A673 (cell line): ENCODE measurements around the gene M1AP. TPM values are rescaled to one million over a fixed set of nuclear protein-coding genes. Genes with fewer than 3 reads are reported as not detected.
A peak's percentile ranks its signal among the peaks of the same experiment; 100 is the strongest.

Experiments used
- BruUV-seq: library from RNA; stranded (reverse); fragments of 400-500 nt; replicated peaks from 2 replicates; lab custom pipeline; 2021; lab: Mats Ljungman, UMichigan
- CTCF ChIA-PET: fragments of 300-600 bp; sonication (Branson Sonifier 250); formaldehyde crosslinking; loops from one replicate; lab custom pipeline; 2022; ENCODE audit warnings: antibody characterized with exemption; lab: Charles Lee
- POLR2A ChIA-PET: fragments of 300-600 bp; sonication (Branson Sonifier 250); formaldehyde crosslinking; loops from one replicate; lab custom pipeline; 2022; ENCODE audit warnings: antibody characterized with exemption; ENCODE audit not compliant: low non-redundant PET; lab: Charles Lee
- DNase-seq: peaks from one replicate; pipeline ENCODE4 v3.0.0-alpha.2; 2015; ENCODE audit warnings: low spot score
- H3K27ac ChIP-seq: fragments of 200-600 bp; sonication (generic); 2 replicates; pipeline ENCODE4 v1.5.1; 2016; ENCODE audit warnings: mixed run types, low read depth, mild to moderate bottlenecking, mixed read lengths, antibody characterized with exemption, low read length; ENCODE audit not compliant: poor library complexity, severe bottlenecking
- H3K27me3 ChIP-seq: fragments of 200-600 bp; sonication (generic); replicated peaks from 2 replicates; pipeline ENCODE4 v1.6.1; 2017; ENCODE audit warnings: mixed run types, low read depth, mild to moderate bottlenecking, mixed read lengths, antibody characterized with exemption, low read length; ENCODE audit not compliant: insufficient read depth, poor library complexity
- H3K36me3 ChIP-seq: fragments of 200-600 bp; sonication (generic); 2 replicates; pipeline ENCODE4 v1.6.1; 2016; ENCODE audit warnings: mixed run types, mild to moderate bottlenecking, mixed read lengths, antibody characterized with exemption, low read length; ENCODE audit not compliant: insufficient read depth, poor library complexity, severe bottlenecking
- H3K4me1 ChIP-seq: fragments of 200-600 bp; sonication (generic); 2 replicates; pipeline ENCODE4 v1.6.1; 2017; ENCODE audit warnings: mixed run types, mild to moderate bottlenecking, mixed read lengths, antibody characterized with exemption, low read length; ENCODE audit not compliant: insufficient read depth, poor library complexity, severe bottlenecking
- H3K4me3 ChIP-seq: fragments of 200-600 bp; sonication (generic); 2 replicates; pipeline ENCODE4 v1.5.1; 2016; ENCODE audit warnings: low read depth, mixed run types, mild to moderate bottlenecking, mixed read lengths, low read length; ENCODE audit not compliant: poor library complexity, severe bottlenecking
- H3K9me3 ChIP-seq: fragments of 200-600 bp; sonication (generic); 2 replicates; pipeline ENCODE4 v1.6.1; 2016; ENCODE audit warnings: mixed run types, low read depth, mild to moderate bottlenecking, mixed read lengths, antibody characterized with exemption, low read length; ENCODE audit not compliant: poor library complexity, severe bottlenecking
- CTCF ChIP-seq: fragments of 300-800, 200-600 bp; sonication (generic); conservative IDR thresholded peaks from 2 replicates; pipeline ENCODE4 v1.5.1; 2017; ENCODE audit warnings: low read depth, mild to moderate bottlenecking, antibody characterized with exemption, low read length, moderate library complexity, mixed read lengths
- EZH2 ChIP-seq: fragments of 200-600 bp; sonication (generic); IDR thresholded peaks from 2 replicates; pipeline ENCODE4 v1.6.1; 2017; ENCODE audit warnings: borderline replicate concordance, low read depth, mild to moderate bottlenecking, mixed read lengths, antibody characterized with exemption, low read length; ENCODE audit not compliant: poor library complexity, severe bottlenecking
- intact Hi-C: fragments of 100-400 bp; cut with micrococcal nuclease; formaldehyde crosslinking; loops from one replicate; pipeline ENCODE4 v1.10.0; 2022; ENCODE audit not compliant: unreplicated experiment
- total RNA-seq: library from RNA; stranded (reverse); gene quantifications from 2 replicates; pipeline ENCODE4 v1.2.3, GENCODE V29; 2021

Gene M1AP
- total RNA-seq, 1 experiment from 2014 or later = not detected

GRCh38 chr2:74552914-74553811 lies 95.0 kb downstream of the M1AP start:
- peaks cover 5% of the 10 kb centered on the region for H3K27me3 ChIP-seq
- peaks cover 5% of the 10 kb centered on the region for H3K4me1 ChIP-seq
- CTCF ChIA-PET = no interaction called here
- intact Hi-C loops = no loop called here
- BruUV-seq = no TSS peak
- H3K9me3 ChIP-seq = no peaks in the 10 kb centered on the region
- no peak for TF ChIP-seq EZH2
- TF ChIP-seq CTCF = no peak
- H3K36me3 ChIP-seq = peaks cover 7% of the 10 kb centered on the region
- H3K27ac ChIP-seq = no peak overlapping the region
- DNase-seq = no peak
- POLR2A ChIA-PET = no interaction called here
- H3K4me3 ChIP-seq = peak overlapping the region; percentile 76

DNA sequence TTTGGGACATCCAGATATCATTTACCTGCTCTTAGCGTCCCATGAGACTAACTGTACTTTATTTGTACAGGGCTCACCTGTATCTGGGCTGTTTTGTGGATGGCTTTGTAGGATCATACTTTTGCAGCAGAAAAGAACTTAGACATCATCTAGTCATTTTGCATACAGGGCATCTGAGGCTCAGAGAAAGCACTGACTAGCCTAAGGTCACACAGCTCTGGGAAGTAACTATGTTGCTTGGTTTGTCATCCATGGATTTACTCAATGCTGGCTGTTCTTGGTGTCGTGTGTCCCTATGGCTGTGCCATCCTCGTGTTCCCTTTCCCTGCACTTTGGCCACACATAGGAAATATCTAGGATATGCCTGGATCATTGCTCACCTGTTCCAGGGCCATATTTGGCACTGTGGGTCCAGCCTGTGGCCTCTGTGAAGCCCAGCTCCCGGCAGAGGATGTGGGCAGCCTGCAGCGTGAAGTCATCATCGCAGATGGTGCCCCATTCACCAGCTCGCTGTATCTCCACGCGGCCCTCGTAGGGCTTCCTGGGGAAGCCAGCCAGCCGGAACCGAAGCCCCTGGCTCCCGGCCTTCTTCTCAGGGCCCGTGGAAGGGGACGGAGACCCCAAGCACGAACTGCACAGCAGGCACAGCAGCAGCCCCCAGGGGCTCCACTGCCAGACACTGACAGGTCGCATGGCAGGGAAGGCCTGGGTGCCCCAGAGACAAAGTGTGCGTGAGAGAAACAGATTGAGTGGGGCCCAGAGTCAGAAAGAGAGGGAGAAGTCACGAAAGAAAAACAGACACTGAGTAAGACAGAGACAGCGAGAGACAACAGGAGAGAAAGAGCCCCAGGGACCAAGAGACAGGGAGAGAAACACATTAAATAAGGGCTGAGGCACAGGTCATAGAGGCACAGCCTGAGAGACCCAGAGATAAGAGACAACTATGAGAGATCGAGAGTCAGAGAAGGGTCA lies 95.9 kb downstream of the M1AP start:
- Histone ChIP-seq H3K27ac (no peak overlapping the region), H3K27me3 (peaks cover 14% of the 10 kb centered on the region), H3K4me3 (no peak overlapping the region), H3K36me3 (peaks cover 7% of the 10 kb centered on the region), H3K9me3 (no peaks in the 10 kb centered on the region), H3K4me1 (peaks cover 5% of the 10 kb centered on the region)
- BruUV-seq = no TSS peak
- intact Hi-C loops = no loop called here
- TF ChIP-seq CTCF (no peak), EZH2 (no peak)
- POLR2A ChIA-PET = no interaction called here
- DNase-seq = no peak
- CTCF ChIA-PET = no interaction called here

DNA sequence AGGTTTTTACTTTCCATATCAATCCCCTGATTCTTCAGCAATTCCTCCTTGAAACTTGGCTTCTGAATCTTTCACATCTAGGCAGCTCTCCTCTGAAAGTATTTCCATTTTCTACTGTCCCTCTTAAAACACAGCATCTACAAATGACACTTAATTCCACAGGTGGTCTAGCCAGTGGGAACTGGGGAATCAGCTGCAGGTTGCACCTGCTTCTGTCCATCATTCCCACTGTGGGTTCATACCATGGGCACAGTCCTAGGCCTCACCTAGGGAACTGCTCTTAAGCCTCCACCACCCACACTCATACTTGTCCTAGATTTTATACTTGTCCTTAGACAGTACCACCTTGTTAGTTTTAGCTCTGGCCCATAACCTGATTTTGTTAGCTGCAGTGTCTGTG lies 96.6 kb downstream of the M1AP start:
- Histone ChIP-seq H3K4me3 (no peak overlapping the region), H3K27me3 (peaks cover 14% of the 10 kb centered on the region), H3K36me3 (peaks cover 3% of the 10 kb centered on the region), H3K4me1 (peaks cover 5% of the 10 kb centered on the region), H3K9me3 (no peaks in the 10 kb centered on the region), H3K27ac (no peak overlapping the region)
- POLR2A ChIA-PET = no interaction called here
- TF ChIP-seq EZH2 (no peak), CTCF (no peak)
- BruUV-seq = no TSS peak
- intact Hi-C loops = no loop called here
- CTCF ChIA-PET = no interaction called here
- no peak for DNase-seq
